ENCODE data around the gene MMAB. TPM values are rescaled to one million over a fixed set of nuclear protein-coding genes. Genes with fewer than 3 reads are reported as not detected.
A peak's percentile ranks its signal among the peaks of the same experiment; 100 is the strongest.

The MMAB gene
- total RNA-seq, result 10 to 100 TPM; 37.7 to 44.3 TPM

DNA sequence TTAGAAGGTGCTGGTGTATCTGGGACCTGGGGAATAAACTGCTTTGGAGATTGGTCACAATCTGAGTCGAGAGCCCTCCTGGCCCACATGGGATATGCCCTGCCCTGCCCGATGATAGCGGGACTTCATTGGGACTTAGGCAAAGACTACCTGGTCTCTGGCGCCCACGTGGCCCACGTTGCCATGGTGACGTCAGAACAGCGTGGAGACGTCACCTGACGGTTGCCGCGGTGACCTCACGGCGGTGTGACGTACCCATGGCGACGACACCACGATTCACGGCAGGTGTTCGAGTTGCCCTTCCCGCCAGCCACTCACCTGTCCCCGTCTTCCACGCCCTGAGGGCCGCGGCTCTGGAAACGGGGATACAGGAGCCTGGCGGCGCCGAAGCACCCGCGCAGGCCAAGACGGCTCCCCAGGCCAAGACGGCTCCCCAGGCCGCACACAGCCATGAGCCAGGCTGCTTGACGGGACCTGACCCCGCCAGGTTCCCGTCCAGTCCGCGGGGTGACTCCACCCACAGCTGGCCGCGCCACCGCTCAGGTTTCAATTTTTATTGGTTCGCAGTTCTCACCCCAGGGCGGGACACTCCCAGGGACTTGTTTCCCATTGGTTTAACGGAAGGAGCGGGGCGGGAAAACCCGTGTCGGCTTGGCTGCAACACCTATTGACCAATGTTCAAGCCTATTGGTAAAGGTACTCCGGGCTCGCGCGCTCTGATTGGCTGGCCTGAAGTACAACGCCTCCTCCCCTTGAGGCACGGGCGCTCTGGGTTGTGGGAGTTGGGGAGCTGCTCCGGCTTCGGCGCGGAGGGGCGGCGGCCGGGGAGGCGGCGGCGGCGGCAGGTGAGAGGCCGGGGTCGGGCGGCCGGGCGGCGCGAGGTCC, at the start of gene MMAB, which contains the start of gene MVK:
Gene MMAB, minus strand, starts transcription at position 476 of the 885 bp plus-strand sequence. Its CDS starts 24 bp downstream, at position 452.
Gene MVK, plus strand, starts transcription at position 766 of the 885 bp plus-strand sequence. CDS start 1,029 bp downstream, outside the sequence.
- ChIA-PET CTCF (interaction anchor here (0.6 to 1.7 kb wide), 6 partner anchors 24 to 200 kb away, joined by 3 to 15 read pairs (median 4); partner anchors contain the start of gene FAM222A), POLR2A (interaction anchor here (0.5 to 0.9 kb wide), 2 partner anchors 17 to 218 kb away, joined by 3 to 4 read pairs; no protein-coding TSS in a partner anchor)
- ATAC-seq, result peak; percentile 97
- peaks cover 22% of the 10 kb centered on the region for H3K36me3 Mint-ChIP-seq (ENCODE audit: low read depth)
- no peaks in the 10 kb centered on the region for H3K9me3 Mint-ChIP-seq (ENCODE audit: low read depth)
- peaks cover 23% of the 10 kb centered on the region for H3K4me1 Mint-ChIP-seq
- no peaks in the 10 kb centered on the region for H3K27me3 Mint-ChIP-seq
- H3K4me3 Mint-ChIP-seq, result peak within 1 kb of the TSS; percentile 90
- intact Hi-C loops (cut with DNase I, micrococcal nuclease), result loop anchor here (1.0 to 10.0 kb wide), 18 partner anchors 96 to 1058 kb away; partner anchors contain the start of genes FAM222A (in 2 of the 2), KCTD10 (in 2 of the 2), SART3 (in 2 of the 2) and UBE3B (in 2 of the 2)
- H3K27ac Mint-ChIP-seq, result peak within 1 kb of the TSS; percentile 96
- peak; percentile 99 for DNase-seq

DNA sequence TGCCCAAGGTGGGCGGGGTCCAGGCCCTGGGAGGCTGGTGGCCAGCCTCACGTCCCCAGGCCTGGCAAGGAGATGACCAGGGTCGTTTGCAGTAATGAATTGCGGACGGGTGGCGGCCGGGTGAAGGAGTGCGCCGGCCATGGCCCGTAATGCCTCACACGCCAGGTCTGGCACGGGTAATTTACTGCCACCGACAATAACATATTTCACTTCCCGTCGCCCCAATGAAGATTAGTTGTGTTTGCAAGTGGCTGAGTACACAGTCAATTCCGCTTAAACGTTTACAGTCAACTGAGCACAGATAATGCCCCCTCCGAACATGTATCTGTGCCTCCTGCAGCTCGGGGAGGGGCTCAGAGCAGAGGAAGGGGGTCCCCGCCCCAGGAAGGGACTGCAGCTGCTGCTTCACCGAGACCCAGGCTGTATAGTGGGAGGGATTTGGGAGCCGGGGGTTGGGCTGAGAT, 48.6 kb upstream of the MMAB start:
- no peak overlapping the region for H3K4me3 Mint-ChIP-seq
- no peaks in the 10 kb centered on the region for H3K36me3 Mint-ChIP-seq (ENCODE audit: low read depth)
- DNase-seq, result no peak
- peaks cover 4% of the 10 kb centered on the region for H3K4me1 Mint-ChIP-seq
- ATAC-seq, result no peak
- no peaks in the 10 kb centered on the region for H3K9me3 Mint-ChIP-seq (ENCODE audit: low read depth)
- ChIA-PET POLR2A (no interaction called here), CTCF (interaction anchor here (0.8 to 1.4 kb wide), 2 partner anchors 25 to 26 kb away, joined by 3 to 4 read pairs; no protein-coding TSS in a partner anchor)
- peaks cover 15% of the 10 kb centered on the region for H3K27me3 Mint-ChIP-seq
- intact Hi-C loops (cut with DNase I, micrococcal nuclease), result no loop called here
- no peak overlapping the region for H3K27ac Mint-ChIP-seq

DNA sequence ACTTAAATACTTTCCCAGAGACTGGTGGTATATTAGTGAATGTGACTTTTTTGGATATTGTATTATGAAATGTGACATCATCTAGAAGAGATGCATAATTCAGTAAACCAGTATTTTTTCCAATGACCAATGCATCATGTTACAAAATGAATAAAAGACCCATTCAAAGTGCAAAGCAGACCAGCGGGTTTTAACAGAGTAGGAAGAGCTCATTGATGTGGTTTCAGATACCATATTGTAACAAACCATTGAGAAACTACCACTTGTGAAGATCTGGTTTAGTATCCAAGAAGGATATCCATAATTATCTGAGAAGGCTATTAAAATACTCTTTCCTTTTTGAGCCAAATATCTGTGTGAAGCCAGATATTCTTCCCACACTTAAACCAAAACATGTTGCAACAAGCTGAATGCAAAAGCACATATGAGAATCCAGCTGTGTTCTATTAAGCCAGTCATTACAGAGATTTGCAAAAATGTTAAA, 47.9 kb upstream of the MMAB start:
- Mint-ChIP-seq H3K9me3 (ENCODE audit: low read depth) (no peaks in the 10 kb centered on the region), H3K4me3 (no peak overlapping the region), H3K27me3 (peaks cover 13% of the 10 kb centered on the region), H3K4me1 (peaks cover 4% of the 10 kb centered on the region), H3K36me3 (ENCODE audit: low read depth) (no peaks in the 10 kb centered on the region), H3K27ac (no peak overlapping the region)
- POLR2A ChIA-PET, result no interaction called here
- DNase-seq, result no peak
- no peak for ATAC-seq
- intact Hi-C loops (cut with DNase I, micrococcal nuclease), result no loop called here
- CTCF ChIA-PET, result interaction anchor here (0.8 kb wide), 1 partner anchor 27 kb away, joined by 3 read pairs; no protein-coding TSS in a partner anchor

DNA sequence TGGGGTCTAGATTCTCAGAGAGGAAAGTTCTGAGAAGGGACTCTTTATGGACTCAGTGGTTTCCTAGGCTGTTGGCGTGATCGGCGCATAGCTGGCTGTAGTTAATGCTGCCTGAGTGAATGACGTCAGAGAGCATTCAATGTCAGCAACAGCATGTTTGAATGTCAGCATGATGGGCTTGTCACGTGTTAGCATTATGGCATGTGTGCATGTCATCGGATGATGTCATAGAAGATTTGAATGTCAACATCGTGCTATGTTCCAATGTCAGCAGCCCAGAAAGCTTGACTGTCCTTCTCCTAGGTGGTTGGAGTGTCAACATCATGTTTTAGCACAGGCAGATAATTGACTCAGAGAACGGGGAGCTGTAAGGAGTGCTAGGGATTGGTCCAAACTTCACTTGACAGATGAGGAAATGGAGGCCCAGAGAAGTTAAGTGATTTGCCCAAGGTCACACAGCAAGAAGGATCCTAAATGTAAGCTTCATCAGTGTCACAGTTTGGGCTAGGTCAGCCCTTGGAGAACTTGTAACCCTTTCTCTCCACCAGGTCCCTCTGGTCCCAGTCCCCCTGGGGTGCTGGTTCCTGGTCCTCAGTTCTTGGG, 45.8 kb upstream of the MMAB start:
- intact Hi-C loops (cut with DNase I, micrococcal nuclease), result no loop called here
- Mint-ChIP-seq H3K27ac (no peak overlapping the region), H3K4me3 (no peak overlapping the region), H3K36me3 (ENCODE audit: low read depth) (no peaks in the 10 kb centered on the region), H3K9me3 (ENCODE audit: low read depth) (no peaks in the 10 kb centered on the region), H3K4me1 (peaks cover 4% of the 10 kb centered on the region), H3K27me3 (peaks cover 19% of the 10 kb centered on the region)
- no peak for DNase-seq
- ChIA-PET CTCF (interaction anchor here (1.1 kb wide), 1 partner anchor 28 kb away, joined by 3 read pairs; no protein-coding TSS in a partner anchor), POLR2A (no interaction called here)
- ATAC-seq, result no peak

DNA sequence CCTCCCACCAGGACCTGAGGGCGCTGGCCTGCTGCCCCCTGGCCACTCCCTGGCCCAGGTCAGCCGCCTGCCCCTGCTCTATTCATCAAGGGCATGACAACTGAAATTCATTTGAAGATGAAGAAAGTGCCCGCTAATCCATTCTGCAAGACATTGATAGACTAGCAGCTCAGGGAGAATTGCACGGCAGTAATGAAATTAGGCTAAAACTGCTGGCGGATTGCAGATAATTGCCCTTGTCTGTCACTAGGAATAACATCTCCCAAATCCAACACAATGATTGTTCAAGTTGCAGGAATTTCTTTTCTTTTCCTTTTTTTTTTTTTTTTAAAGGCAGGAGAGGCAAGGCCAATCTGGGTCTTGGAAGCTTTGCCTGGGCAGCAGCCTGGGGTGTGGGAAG, 44.8 kb upstream of the MMAB start:
- POLR2A ChIA-PET, result no interaction called here
- intact Hi-C loops (cut with DNase I, micrococcal nuclease), result no loop called here
- Mint-ChIP-seq H3K27ac (no peak overlapping the region), H3K36me3 (ENCODE audit: low read depth) (no peaks in the 10 kb centered on the region), H3K4me1 (peaks cover 4% of the 10 kb centered on the region), H3K4me3 (no peak overlapping the region), H3K27me3 (peaks cover 19% of the 10 kb centered on the region), H3K9me3 (ENCODE audit: low read depth) (no peaks in the 10 kb centered on the region)
- no peak for ATAC-seq
- CTCF ChIA-PET, result no interaction called here
- no peak for DNase-seq

DNA sequence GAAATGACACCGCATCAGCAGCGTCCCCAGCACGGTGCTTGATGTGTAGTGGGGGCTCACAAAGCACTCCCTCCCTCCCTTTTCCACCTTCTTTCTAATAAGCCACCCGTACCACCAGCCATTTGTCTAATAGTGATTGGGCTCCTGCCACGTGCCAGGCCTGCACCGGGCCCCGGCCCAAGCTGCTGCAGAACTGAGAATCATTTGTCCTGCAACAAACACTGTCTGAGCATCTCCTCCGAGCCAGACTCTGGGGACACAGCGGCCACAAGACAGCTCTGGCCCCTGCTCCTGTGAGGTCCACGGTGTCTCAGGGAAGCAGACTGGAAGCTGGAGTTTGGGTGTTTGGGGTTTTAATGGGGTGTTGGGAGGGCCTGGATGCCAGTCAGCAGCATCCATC, 44.2 kb upstream of the MMAB start:
- no peaks in the 10 kb centered on the region for H3K9me3 Mint-ChIP-seq (ENCODE audit: low read depth)
- H3K4me1 Mint-ChIP-seq, result peaks cover 4% of the 10 kb centered on the region
- peaks cover 19% of the 10 kb centered on the region for H3K27me3 Mint-ChIP-seq
- intact Hi-C loops (cut with DNase I, micrococcal nuclease), result no loop called here
- H3K4me3 Mint-ChIP-seq, result no peak overlapping the region
- H3K36me3 Mint-ChIP-seq (ENCODE audit: low read depth), result no peaks in the 10 kb centered on the region
- no peak overlapping the region for H3K27ac Mint-ChIP-seq
- ChIA-PET CTCF (no interaction called here), POLR2A (no interaction called here)
- no peak for ATAC-seq
- no peak for DNase-seq

DNA sequence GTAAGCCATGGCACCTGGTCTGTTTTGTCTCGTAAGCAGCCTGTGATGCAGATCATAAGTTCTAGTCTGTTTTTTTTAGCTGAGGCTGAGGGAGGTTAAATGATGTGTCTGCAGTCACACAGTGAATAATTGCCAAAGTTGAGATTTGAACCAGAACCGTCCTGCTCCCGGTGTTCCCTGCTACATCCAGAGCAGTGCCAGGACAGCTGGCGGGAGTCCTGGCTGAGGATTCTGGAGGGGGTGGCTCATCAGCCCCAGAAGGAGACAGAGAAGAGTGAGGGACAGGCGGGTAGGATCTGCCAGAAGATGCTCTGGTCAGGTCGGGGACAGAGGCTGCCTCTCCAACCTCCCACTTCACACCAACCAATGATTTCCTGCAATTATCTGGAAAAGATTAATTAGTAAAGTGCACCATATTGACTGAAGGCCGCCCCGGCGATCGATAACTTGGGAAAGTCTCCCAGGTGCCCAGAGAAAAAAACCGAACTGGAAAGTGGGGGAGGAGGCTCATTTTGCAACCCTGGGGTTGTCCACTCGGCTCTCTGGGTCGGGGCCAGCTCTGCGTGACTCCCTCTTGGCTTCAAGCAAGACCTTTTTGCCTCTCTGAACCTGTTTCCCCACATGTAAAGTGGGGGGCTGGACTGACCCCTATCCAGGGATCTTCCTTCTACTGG, 42.4 kb upstream of the MMAB start:
- Mint-ChIP-seq H3K36me3 (ENCODE audit: low read depth) (no peaks in the 10 kb centered on the region), H3K4me3 (no peak overlapping the region), H3K27me3 (peaks cover 13% of the 10 kb centered on the region), H3K4me1 (no peaks in the 10 kb centered on the region), H3K27ac (no peak overlapping the region), H3K9me3 (ENCODE audit: low read depth) (no peaks in the 10 kb centered on the region)
- intact Hi-C loops (cut with DNase I, micrococcal nuclease), result no loop called here
- ATAC-seq, result no peak
- no peak for DNase-seq
- ChIA-PET CTCF (no interaction called here), POLR2A (no interaction called here)

DNA sequence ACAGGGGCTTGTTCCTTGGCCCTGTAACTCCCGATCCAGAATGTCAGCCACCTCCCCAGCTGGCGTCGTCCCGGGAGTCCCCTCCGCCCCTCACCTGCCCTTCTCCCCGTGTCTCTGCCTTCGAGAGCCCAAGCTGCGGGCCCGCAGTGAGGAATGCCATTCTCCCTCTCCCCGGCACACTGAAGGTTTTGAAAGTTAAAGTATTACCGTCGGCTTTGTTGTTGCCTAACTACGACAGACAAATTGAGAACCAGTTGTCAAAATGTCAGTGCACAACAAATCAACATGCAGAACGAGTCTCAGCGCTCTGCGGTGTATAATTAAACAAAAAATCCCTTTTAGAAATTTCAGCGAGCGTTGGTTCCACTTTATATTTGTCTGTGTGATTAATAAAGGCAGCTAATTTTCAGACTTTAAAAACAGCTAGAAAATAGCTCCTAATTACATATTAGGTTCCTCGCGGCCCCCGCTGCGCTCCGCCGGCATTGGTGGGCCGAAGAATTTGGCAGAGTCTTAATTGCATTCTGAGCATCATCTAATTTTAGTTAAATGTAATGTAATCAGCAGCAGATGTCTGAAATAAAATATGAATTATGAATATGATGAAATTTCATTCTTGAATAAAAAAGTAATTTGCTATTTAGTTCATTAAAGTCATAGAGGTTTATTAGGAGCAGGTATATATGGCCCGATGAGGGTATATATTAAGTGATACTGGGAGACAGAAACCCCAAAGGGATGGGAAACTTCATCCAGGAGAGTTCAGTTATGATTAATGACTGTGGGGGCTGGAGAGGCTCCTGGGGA, 40.5 kb upstream of the MMAB start:
- CTCF ChIA-PET, result interaction anchor here (0.6 to 1.5 kb wide), 3 partner anchors 14 to 368 kb away, joined by 3 read pairs; no protein-coding TSS in a partner anchor
- ATAC-seq (no peak), DNase-seq (no peak)
- POLR2A ChIA-PET, result interaction anchor here (0.6 kb wide), 1 partner anchor 1719 kb away, joined by 3 read pairs; no protein-coding TSS in a partner anchor
- intact Hi-C loops (cut with DNase I, micrococcal nuclease), result no loop called here
- H3K36me3 Mint-ChIP-seq (ENCODE audit: low read depth), result no peaks in the 10 kb centered on the region
- H3K4me1 Mint-ChIP-seq, result no peaks in the 10 kb centered on the region
- H3K9me3 Mint-ChIP-seq (ENCODE audit: low read depth), result no peaks in the 10 kb centered on the region
- H3K27ac Mint-ChIP-seq, result no peak overlapping the region
- no peak overlapping the region for H3K4me3 Mint-ChIP-seq
- peaks cover 14% of the 10 kb centered on the region for H3K27me3 Mint-ChIP-seq

DNA sequence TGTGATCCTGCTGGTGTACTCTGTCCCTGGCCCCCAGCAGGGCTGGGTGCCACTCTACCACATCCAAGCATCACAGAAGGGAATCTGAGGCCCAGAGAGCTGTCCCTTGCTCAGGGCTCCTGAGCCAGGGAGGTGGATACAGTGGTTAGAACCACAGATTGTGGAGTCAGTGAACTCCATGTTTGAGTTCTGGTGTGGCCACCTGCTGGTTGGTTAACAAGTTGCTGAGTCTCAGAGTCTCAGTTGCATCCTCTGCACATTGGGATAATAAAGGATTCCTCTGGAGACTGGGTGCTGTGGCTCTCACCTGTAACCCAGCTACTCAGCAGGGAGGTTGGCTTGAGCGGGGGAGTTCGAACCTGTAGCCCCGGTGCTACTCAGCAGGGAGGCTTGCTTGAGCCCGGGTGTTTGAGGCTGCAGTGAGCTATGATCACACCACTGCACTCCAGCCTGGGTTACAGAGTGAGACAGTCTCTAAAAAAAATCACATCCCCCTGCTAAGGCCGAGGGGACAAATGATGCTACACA, 39.7 kb upstream of the MMAB start:
- no peak overlapping the region for H3K27ac Mint-ChIP-seq
- POLR2A ChIA-PET, result no interaction called here
- intact Hi-C loops (cut with DNase I, micrococcal nuclease), result no loop called here
- no peaks in the 10 kb centered on the region for H3K9me3 Mint-ChIP-seq (ENCODE audit: low read depth)
- peaks cover 14% of the 10 kb centered on the region for H3K27me3 Mint-ChIP-seq
- ATAC-seq (no peak), DNase-seq (peak; percentile 21)
- no peak overlapping the region for H3K4me3 Mint-ChIP-seq
- CTCF ChIA-PET, result interaction anchor here (1.0 kb wide), 1 partner anchor 13 kb away, joined by 3 read pairs; no protein-coding TSS in a partner anchor
- no peaks in the 10 kb centered on the region for H3K36me3 Mint-ChIP-seq (ENCODE audit: low read depth)
- no peaks in the 10 kb centered on the region for H3K4me1 Mint-ChIP-seq

DNA sequence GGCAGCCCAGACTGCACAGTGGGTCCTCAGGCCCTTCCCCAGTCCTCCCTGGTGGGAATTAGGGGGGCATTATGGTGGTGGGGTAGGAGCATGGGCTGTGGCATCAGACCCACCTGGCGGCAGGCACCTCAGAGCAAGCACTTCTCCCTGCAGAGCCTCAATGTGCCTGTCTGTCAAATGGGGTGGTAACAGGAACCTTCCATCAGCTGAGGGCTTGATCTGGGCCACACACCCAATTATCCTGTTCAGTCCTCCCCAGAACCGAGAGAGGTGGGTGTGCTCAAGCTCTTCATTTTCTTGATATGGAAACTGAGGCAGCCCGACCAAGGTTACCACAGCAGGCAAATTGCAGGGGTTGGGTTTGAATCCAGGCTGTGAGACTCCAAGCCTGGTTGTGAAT, 38.7 kb upstream of the MMAB start:
- no peak for ATAC-seq
- Mint-ChIP-seq H3K36me3 (ENCODE audit: low read depth) (no peaks in the 10 kb centered on the region), H3K4me3 (no peak overlapping the region), H3K27ac (no peak overlapping the region), H3K4me1 (no peaks in the 10 kb centered on the region), H3K9me3 (ENCODE audit: low read depth) (no peaks in the 10 kb centered on the region), H3K27me3 (peaks cover 20% of the 10 kb centered on the region)
- DNase-seq, result no peak
- CTCF ChIA-PET, result interaction anchor here (0.7 kb wide), 1 partner anchor 59 kb away, joined by 3 read pairs; no protein-coding TSS in a partner anchor
- POLR2A ChIA-PET, result no interaction called here
- intact Hi-C loops (cut with DNase I, micrococcal nuclease), result no loop called here
